Suprapubic skin (tissue), 4 donors: Measurements from ENCODE around the gene AGPS. TPM values are rescaled to one million over a fixed set of nuclear protein-coding genes. Genes with fewer than 3 reads are reported as not detected.

Source experiments
- DNase-seq, 2 donors: peaks; one replicate each; pipeline ENCODE4 v3.0.0-alpha.2; 2019; ENCODE audit warnings: low spot score in 2 of 2
- H3K27ac ChIP-seq: fragments of 200-600 bp; sonication (generic); one replicate; pipeline ENCODE4 v1.5.1; 2019
- H3K27me3 ChIP-seq: fragments of 200-600 bp; sonication (generic); one replicate; pipeline ENCODE4 v1.5.1; 2019
- H3K36me3 ChIP-seq: fragments of 200-600 bp; sonication (generic); one replicate; pipeline ENCODE4 v1.5.1; 2019
- H3K4me1 ChIP-seq: fragments of 200-600 bp; sonication (generic); one replicate; pipeline ENCODE4 v1.5.1; 2019
- H3K4me3 ChIP-seq: fragments of 200-600 bp; sonication (generic); one replicate; pipeline ENCODE4 v1.5.1; 2019; ENCODE audit warnings: mild to moderate bottlenecking
- H3K9me3 ChIP-seq: fragments of 200-600 bp; sonication (generic); one replicate; pipeline ENCODE4 v1.5.1; 2019
- EP300 ChIP-seq: sonication (generic); formaldehyde crosslinking; IDR thresholded peaks from one replicate; pipeline ENCODE4 v1.6.1; 2017; ENCODE audit warnings: antibody characterized with exemption
- POLR2A ChIP-seq, 2 donors: fragments of 450-650 bp; IDR thresholded peaks; one replicate each; pipeline ENCODE4 v1.6.1; 2017; ENCODE audit warnings: antibody characterized with exemption in 2 of 2, mild to moderate bottlenecking in 2 of 2, moderate library complexity in 2 of 2
- POLR2AphosphoS5 ChIP-seq, 3 donors: sonication (generic); formaldehyde crosslinking; IDR thresholded peaks; one replicate each; pipeline ENCODE4 v1.6.1; 2017; ENCODE audit warnings: antibody characterized with exemption in 3 of 3
- WGBS: methylation state at CpG from one replicate; pipeline ENCODE4 v1.1.5; 2018; 5-methylcytosine and 5-hydroxymethylcytosine counted together
- total RNA-seq, 4 donors: library from RNA; depleted of rRNA; stranded (reverse); fragments of >200 nt; gene quantifications; one replicate each; pipeline ENCODE4 v1.1.0, GENCODE V29; 2016
- TF ChIP-seq, protein P1 (sequence below), 2 donors: fragments of 200-600 bp in 1 of 2; fragments of 450-650 bp in 1 of 2; sonication (generic) in 1 of 2; IDR thresholded peaks; one replicate each; pipeline ENCODE4 v1.5.1; 2016 to 2019; ENCODE audit warnings: antibody characterized with exemption in 2 of 2, mild to moderate bottlenecking in 1 of 2, moderate library complexity in 1 of 2

AGPS gene
- total RNA-seq, 4 donors from 2014 or later, result 10.9 to 19.4 (median 13.9) TPM

DNA sequence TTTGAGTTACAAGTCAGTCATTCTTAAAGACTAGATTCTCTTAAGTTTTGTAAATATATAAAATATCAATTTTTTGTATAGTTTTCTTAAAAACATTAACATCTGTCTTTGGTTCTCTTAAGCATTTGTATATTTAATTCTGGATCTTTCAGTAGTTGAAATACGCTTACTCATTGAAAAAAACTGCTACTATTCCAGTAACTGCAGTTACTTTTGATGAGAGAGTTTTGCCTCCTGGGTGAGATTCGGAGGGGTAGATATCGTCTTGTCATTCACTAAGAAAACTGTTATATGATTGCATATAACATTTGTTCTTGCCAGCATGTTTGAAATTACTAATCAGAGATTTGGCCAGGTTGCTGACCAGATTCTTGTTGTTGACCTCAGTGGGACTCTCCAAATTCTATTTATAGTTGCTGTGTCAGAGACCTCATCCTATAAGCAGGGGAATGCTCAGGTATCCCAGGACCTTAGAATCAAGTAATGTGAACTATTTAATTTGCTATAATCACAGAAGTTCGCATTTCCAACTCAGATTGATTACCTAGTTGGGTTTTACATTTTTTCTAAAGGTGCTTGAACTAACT lies 7.9 kb downstream of the AGPS start:
- no peak overlapping the region for H3K27ac ChIP-seq
- no peaks in the 10 kb centered on the region for H3K9me3 ChIP-seq
- H3K36me3 ChIP-seq, result no peaks in the 10 kb centered on the region
- TF ChIP-seq POLR2AphosphoS5 (IDR thresholded peaks at IDR 0.05), result no peak
- TF ChIP-seq, protein P1, sequence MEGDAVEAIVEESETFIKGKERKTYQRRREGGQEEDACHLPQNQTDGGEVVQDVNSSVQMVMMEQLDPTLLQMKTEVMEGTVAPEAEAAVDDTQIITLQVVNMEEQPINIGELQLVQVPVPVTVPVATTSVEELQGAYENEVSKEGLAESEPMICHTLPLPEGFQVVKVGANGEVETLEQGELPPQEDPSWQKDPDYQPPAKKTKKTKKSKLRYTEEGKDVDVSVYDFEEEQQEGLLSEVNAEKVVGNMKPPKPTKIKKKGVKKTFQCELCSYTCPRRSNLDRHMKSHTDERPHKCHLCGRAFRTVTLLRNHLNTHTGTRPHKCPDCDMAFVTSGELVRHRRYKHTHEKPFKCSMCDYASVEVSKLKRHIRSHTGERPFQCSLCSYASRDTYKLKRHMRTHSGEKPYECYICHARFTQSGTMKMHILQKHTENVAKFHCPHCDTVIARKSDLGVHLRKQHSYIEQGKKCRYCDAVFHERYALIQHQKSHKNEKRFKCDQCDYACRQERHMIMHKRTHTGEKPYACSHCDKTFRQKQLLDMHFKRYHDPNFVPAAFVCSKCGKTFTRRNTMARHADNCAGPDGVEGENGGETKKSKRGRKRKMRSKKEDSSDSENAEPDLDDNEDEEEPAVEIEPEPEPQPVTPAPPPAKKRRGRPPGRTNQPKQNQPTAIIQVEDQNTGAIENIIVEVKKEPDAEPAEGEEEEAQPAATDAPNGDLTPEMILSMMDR (IDR thresholded peaks at IDR 0.05), result no peak
- TF ChIP-seq EP300, result no peak
- no peak for TF ChIP-seq POLR2A (IDR thresholded peaks at IDR 0.05)
- peaks cover 17% of the 10 kb centered on the region for H3K4me1 ChIP-seq
- WGBS, result 82% methylated on average over 4 of the region's 4 CpGs
- no peak for DNase-seq
- H3K27me3 ChIP-seq, result no peaks in the 10 kb centered on the region
- H3K4me3 ChIP-seq, result no peak overlapping the region

- no peaks in the 10 kb centered on the region for H3K36me3 ChIP-seq
- no peak overlapping the region for H3K4me3 ChIP-seq
- H3K27me3 ChIP-seq, result no peaks in the 10 kb centered on the region
- no peak for DNase-seq
- H3K9me3 ChIP-seq, result no peaks in the 10 kb centered on the region
- peaks cover 17% of the 10 kb centered on the region for H3K4me1 ChIP-seq
- 97% methylated on average over 1 of the region's 1 CpG for WGBS
- TF ChIP-seq, protein P1 (IDR thresholded peaks at IDR 0.05), result no peak
- TF ChIP-seq POLR2AphosphoS5 (IDR thresholded peaks at IDR 0.05) (no peak), EP300 (no peak), POLR2A (IDR thresholded peaks at IDR 0.05) (no peak)
- H3K27ac ChIP-seq, result no peak overlapping the region
Measured at GRCh38 chr2:177402096-177402495, 9.5 kb downstream of the AGPS start.

- 45% methylated on average over 6 of the region's 6 CpGs for WGBS
- no peak for DNase-seq
Measured at GRCh38 chr2:177403838-177404237, 11.3 kb downstream of the AGPS start.

GRCh38 chr2:177404243-177404642 lies 11.7 kb downstream of the AGPS start:
- no peak overlapping the region for H3K4me3 ChIP-seq
- no peaks in the 10 kb centered on the region for H3K27me3 ChIP-seq
- no peak for DNase-seq
- H3K9me3 ChIP-seq, result no peaks in the 10 kb centered on the region
- peaks cover 17% of the 10 kb centered on the region for H3K4me1 ChIP-seq
- WGBS, result 55% methylated on average over 3 of the region's 3 CpGs
- no peak overlapping the region for H3K27ac ChIP-seq
- no peaks in the 10 kb centered on the region for H3K36me3 ChIP-seq
- TF ChIP-seq EP300 (no peak), POLR2A (IDR thresholded peaks at IDR 0.05) (no peak), POLR2AphosphoS5 (IDR thresholded peaks at IDR 0.05) (no peak)
- TF ChIP-seq, protein P1 (IDR thresholded peaks at IDR 0.05), result no peak

More at GRCh38 chr2:177403838-177404237, 11.3 kb downstream of the AGPS start:
- TF ChIP-seq POLR2AphosphoS5 (IDR thresholded peaks at IDR 0.05) (no peak), EP300 (no peak), POLR2A (IDR thresholded peaks at IDR 0.05) (no peak)
- TF ChIP-seq, protein P1 (IDR thresholded peaks at IDR 0.05), result no peak
- no peaks in the 10 kb centered on the region for H3K36me3 ChIP-seq
- no peak overlapping the region for H3K27ac ChIP-seq
- H3K4me1 ChIP-seq, result peaks cover 17% of the 10 kb centered on the region
- H3K9me3 ChIP-seq, result no peaks in the 10 kb centered on the region
- H3K4me3 ChIP-seq, result no peak overlapping the region
- no peaks in the 10 kb centered on the region for H3K27me3 ChIP-seq

DNA sequence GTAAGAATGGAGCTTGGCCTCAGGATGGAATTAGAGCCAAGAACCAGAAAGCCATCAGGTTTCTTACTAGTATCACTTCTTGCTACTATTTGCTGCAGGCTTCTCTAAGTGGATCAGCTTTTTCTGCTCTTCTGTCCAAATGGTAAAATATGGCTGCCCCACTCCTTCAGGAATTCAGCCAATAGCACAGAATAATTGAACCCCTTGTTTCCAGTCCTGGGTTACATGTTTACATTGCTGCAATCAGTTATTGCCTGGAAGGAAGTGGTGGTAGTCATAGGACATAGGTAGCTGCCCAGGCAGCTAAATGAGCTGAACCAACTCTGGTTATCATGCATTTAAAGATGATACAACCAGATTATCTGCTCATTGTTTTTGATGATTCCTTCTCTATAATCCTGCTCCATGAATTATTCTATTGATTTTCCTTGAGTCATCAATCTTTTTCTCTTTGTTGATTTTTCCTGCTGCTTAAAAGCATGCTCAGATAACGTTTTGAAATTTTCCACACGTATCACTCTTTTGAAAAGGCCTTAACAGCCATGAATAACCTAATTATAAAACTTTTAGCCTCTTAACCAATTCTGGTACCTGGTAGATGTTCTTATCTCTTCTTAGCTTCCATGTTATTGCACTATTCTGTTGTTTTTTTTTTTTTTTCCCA lies 12.6 kb downstream of the AGPS start:
- Histone ChIP-seq H3K4me3 (no peak overlapping the region), H3K9me3 (no peaks in the 10 kb centered on the region), H3K4me1 (peaks cover 17% of the 10 kb centered on the region), H3K27ac (no peak overlapping the region), H3K36me3 (no peaks in the 10 kb centered on the region), H3K27me3 (no peaks in the 10 kb centered on the region)
- no peak for DNase-seq
- TF ChIP-seq, protein P1 (IDR thresholded peaks at IDR 0.05), result no peak
- no peak for TF ChIP-seq EP300
- TF ChIP-seq POLR2AphosphoS5 (IDR thresholded peaks at IDR 0.05), result no peak
- TF ChIP-seq POLR2A (IDR thresholded peaks at IDR 0.05), result no peak
- WGBS, result 75% methylated on average over 2 of the region's 2 CpGs
